Measurements from ENCODE around the gene ATP5IF1. TPM values are rescaled to one million over a fixed set of nuclear protein-coding genes. Genes with fewer than 3 reads are reported as not detected.

ATP5IF1 gene
- 446 TPM for polyA plus RNA-seq

DNA sequence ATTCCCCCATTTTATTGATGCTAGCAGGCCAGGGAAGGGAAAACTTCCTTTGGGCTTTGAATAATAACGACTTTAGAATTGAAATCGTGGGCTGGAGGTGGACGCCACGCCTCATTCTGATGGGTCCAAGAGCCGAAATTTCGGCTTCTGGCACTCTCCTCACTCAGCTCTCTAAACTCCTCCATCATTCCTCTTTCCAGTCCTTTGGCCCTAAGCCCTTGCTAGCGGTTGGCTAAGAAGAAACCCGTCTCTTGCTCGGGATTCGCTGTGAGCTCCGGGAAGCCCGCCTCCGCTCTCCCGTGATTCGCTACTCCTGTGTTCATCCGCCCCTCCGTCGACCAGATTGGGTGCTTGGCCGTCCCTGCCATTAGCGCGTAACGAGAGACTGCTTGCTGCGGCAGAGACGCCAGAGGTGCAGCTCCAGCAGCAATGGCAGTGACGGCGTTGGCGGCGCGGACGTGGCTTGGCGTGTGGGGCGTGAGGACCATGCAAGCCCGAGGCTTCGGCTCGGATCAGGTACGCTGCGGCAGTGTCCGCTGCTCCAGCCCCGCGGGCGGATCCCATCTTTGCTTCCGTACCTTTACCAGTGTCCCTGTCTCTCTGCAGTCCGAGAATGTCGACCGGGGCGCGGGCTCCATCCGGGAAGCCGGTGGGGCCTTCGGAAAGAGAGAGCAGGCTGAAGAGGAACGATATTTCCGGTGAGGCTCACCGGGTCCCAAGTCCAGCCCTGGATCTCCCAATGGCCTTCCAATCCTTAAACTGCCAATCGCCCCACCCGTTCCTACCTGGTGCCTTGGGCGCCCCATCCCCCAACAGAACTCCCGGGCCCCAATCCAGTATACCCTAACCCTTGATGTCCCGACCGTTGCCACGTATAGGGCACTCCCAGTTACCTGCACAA is at the start of gene ATP5IF1:
TSS of gene ATP5IF1 (plus strand) at position 370 of the 901 bp plus-strand sequence. CDS start at position 430, 60 bp downstream.
- H3K27ac Mint-ChIP-seq, result no peak within 1 kb of the TSS

DNA sequence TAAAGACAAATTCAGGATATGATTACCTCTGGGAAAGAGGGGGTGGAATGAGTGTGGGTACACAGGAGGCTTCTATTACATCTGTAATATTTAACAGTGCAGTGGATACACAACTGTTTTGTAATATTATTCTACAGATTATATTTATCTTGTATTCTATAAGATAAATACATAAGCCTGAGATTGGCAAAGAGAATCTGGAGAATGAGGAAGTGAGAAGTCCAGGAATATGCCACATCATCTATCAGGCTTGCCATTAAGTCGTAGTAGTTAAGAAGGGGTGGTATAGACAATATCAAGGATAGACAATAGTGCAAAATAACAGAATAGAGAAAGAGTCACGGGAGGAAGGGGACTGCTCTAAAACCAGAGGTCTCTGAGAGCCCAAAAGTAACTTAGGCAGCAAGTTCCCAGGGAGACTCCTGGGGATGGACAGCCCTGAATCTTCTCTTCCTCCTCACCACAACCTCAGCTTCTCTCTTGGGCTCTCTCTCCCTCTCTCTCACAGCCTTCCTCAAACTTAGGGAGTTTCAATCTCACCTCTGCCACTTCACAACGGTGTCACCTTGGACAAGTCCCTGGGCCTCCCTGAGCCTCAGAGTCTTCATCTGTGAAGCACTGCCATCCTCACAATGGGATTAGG is 45.5 kb upstream of the ATP5IF1 start:
- Mint-ChIP-seq H3K4me3 (no peak overlapping the region), H3K36me3 (peaks cover 2% of the 10 kb centered on the region), H3K9me3 (no peaks in the 10 kb centered on the region), H3K4me1 (peaks cover 0 to 2% (median 0%) of the 10 kb centered on the region in 3 donors), H3K27ac (no peak overlapping the region), H3K27me3 (no peaks in the 10 kb centered on the region)

More for the DNA sequence above, at the start of gene ATP5IF1:
- Mint-ChIP-seq H3K36me3 (no peaks in the 10 kb centered on the region), H3K9me3 (no peaks in the 10 kb centered on the region), H3K27me3 (no peaks in the 10 kb centered on the region), H3K4me3 (peak within 1 kb of the TSS in 1 of 4 donors; percentile 39), H3K4me1 (peaks cover 9 to 15% (median 14%) of the 10 kb centered on the region in 3 donors)

DNA sequence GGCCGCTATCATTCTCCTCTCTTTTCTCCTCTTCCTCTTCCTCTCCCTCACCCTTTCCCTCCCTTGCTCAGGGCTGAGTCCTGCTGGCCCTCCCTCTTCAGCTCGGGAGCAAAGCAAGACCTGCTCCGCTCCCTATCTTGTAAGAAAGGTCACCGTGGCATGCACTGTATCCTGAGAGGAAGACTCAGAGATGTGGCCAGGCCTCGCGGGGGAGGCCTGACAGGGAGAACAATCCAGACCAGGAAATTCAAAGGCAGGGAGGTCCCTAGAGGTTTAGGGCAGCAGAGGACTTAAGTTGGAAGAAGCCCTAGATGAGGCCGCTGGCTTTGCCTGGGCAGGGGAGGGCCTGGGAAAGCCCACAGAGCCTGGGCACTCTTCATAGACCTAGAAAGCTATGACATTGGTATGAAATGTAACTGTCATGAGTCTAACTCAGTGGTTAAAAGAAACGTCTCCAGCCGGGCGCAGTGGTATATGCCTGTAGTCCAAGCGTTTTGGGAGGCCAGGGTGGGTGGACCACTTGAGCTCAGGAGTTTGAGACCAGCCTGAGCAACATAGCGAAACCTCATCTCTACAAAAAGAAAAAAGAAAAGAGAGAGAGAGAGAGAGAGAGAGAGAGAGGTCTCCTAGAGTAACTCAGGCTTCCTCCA is 44.8 kb upstream of the ATP5IF1 start:
- Mint-ChIP-seq H3K27me3 (no peaks in the 10 kb centered on the region), H3K27ac (peak overlapping the region in 1 of 3 donors; percentile 53), H3K4me3 (no peak overlapping the region), H3K9me3 (no peaks in the 10 kb centered on the region), H3K4me1 (peaks cover 0 to 2% (median 0%) of the 10 kb centered on the region in 3 donors), H3K36me3 (peaks cover 2% of the 10 kb centered on the region)

DNA sequence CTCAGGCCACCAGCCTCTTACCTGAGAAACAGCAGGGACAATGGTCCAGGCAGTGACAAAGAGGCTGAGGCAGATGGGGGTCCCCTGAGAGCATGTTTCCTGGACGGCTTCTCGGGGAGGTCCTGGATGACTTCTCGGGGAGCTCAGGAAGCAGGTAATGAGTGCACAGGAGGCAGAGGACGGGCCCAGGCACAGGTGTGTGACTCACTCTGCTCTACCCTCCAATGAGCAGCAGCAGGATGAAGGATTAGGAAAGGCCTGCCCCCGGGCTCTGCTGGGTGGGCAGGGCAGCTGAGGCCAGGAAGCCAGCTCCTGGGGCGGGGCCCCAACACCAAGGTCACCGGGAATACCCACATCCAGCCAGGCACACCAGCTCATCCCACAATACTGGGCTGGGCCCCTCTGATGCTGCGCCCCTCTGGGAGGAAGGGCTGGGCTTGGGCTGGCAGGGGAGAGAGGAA is 42.2 kb upstream of the ATP5IF1 start:
- Mint-ChIP-seq H3K27ac (no peak overlapping the region), H3K4me3 (no peak overlapping the region), H3K4me1 (peaks cover 0 to 2% (median 0%) of the 10 kb centered on the region in 3 donors), H3K27me3 (no peaks in the 10 kb centered on the region), H3K36me3 (peaks cover 4% of the 10 kb centered on the region), H3K9me3 (no peaks in the 10 kb centered on the region)

DNA sequence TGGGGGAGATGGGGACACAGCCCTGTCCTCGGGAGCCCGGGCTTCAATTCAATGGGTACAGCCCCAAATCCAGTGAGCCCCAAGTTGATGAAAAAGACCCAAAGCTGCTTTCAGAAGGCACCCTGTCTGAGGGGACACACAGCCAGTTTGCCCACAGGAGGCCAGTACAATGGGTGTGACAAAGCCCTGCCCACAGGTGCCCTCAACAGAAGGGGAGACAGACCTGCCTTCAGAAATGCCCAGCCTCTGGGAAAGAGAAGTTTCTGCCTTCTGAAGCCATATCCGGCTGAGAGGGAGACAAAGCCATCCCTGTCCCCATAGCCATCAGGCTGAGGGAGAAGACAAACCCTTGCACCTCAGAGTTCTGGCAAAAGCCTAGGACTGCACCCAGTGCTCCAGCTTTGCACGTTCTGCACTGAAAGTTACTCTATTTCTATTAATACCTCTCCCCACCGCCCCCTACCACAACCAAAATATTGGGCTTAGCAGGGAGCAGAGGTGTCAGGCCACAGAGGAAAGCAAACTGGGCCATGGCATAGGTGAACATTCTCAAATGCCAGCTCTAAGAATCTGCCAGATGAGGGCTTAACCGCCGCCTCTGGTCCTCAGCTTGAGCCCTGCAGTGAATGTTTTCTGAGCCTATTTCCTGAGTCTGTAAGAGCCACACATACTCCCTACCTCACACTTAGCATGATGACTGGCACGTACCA is 41.4 kb upstream of the ATP5IF1 start:
- Mint-ChIP-seq H3K27ac (no peak overlapping the region), H3K4me1 (peaks cover 4 to 5% (median 4%) of the 10 kb centered on the region in 3 donors), H3K27me3 (no peaks in the 10 kb centered on the region), H3K9me3 (peaks cover 0 to 2% (median 0%) of the 10 kb centered on the region in 3 donors), H3K36me3 (peaks cover 4% of the 10 kb centered on the region), H3K4me3 (no peak overlapping the region)

DNA sequence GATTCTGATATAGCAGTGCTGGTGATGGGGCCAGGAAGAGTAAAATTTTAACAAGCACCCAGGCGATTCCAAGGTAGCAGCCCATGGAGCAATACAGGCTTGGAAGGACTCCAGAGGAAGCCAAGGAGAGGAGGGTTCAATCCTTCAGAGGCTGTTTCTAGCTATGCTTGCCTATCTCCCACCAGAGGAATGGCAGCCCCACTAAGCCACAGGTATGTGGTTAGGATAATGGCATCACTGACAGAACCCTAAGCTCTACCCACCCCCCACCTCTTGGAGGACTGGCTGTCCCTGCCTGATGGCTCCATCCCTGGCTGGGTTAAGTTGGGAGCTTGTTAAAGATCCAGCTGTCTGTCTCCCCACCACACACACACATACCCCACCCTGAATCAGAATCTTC is 40.1 kb upstream of the ATP5IF1 start:
- no peaks in the 10 kb centered on the region for H3K27me3 Mint-ChIP-seq
- H3K27ac Mint-ChIP-seq, result no peak overlapping the region
- peaks cover 0 to 3% (median 0%) of the 10 kb centered on the region in 3 donors for H3K9me3 Mint-ChIP-seq
- H3K4me3 Mint-ChIP-seq, result no peak overlapping the region
- peaks cover 6% of the 10 kb centered on the region for H3K36me3 Mint-ChIP-seq
- H3K4me1 Mint-ChIP-seq, result peaks cover 12 to 14% (median 12%) of the 10 kb centered on the region in 3 donors

DNA sequence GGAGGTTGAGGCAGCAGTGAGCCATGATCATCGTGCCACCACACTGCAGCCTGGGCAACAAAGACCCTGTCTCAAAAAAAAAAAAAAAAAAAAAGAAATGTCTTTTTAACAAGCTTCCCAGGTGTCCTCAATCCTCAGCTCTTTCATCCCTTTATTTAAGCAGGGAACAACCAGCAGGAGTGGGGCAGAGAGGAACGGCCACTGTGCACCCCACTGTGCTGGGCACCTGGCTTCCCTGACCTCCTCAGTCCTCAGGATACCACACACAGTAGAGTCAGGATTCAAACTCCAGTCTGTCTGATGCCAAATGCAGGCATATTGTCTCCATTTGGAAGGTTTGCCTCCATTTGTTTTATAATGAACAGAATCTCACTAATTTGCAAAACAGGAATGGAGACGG is 39.6 kb upstream of the ATP5IF1 start:
- H3K27me3 Mint-ChIP-seq, result no peaks in the 10 kb centered on the region
- no peak overlapping the region for H3K27ac Mint-ChIP-seq
- peaks cover 0 to 3% (median 0%) of the 10 kb centered on the region in 3 donors for H3K9me3 Mint-ChIP-seq
- no peak overlapping the region for H3K4me3 Mint-ChIP-seq
- peaks cover 4% of the 10 kb centered on the region for H3K36me3 Mint-ChIP-seq
- H3K4me1 Mint-ChIP-seq, result peaks cover 12 to 16% (median 14%) of the 10 kb centered on the region in 3 donors

DNA sequence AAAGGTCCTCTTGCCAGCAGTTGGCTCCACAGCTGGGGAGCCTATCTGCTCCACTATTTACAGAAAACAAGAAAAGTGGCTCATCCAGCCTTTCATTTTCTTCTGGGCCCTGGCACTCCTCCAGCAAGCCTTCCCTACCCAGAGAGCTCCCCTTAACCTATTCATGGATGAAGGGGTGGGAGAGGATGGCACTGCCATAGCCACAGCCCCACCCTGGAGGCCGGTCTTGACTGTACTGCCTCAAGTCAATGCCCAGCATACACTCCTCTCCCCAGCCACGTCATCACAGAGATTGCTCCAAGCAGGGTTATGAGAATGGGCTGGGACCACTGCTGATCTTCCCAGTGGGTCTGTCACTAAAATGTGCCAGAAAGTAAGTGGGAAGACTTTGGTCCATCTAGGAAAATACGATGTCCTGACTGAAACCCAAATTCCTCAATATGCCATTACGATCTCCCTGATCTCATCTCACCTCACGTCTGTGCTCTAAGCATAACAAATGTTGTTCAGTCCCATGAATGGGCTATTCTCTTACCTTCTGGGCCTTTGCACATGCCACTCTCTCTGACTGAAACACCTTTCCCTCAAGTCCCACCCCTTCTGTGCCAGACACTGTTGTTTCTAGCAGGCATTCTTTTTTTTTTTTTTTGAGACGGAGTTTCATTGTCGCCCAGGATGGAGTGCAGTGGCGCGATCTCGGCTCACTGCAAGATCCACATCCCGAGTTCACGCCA is 38.1 kb upstream of the ATP5IF1 start:
- no peaks in the 10 kb centered on the region for H3K27me3 Mint-ChIP-seq
- H3K4me3 Mint-ChIP-seq, result no peak overlapping the region
- H3K27ac Mint-ChIP-seq, result no peak overlapping the region
- peaks cover 4% of the 10 kb centered on the region for H3K36me3 Mint-ChIP-seq
- H3K9me3 Mint-ChIP-seq, result peaks cover 0 to 3% (median 0%) of the 10 kb centered on the region in 3 donors
- H3K4me1 Mint-ChIP-seq, result peaks cover 12 to 16% (median 14%) of the 10 kb centered on the region in 3 donors

DNA sequence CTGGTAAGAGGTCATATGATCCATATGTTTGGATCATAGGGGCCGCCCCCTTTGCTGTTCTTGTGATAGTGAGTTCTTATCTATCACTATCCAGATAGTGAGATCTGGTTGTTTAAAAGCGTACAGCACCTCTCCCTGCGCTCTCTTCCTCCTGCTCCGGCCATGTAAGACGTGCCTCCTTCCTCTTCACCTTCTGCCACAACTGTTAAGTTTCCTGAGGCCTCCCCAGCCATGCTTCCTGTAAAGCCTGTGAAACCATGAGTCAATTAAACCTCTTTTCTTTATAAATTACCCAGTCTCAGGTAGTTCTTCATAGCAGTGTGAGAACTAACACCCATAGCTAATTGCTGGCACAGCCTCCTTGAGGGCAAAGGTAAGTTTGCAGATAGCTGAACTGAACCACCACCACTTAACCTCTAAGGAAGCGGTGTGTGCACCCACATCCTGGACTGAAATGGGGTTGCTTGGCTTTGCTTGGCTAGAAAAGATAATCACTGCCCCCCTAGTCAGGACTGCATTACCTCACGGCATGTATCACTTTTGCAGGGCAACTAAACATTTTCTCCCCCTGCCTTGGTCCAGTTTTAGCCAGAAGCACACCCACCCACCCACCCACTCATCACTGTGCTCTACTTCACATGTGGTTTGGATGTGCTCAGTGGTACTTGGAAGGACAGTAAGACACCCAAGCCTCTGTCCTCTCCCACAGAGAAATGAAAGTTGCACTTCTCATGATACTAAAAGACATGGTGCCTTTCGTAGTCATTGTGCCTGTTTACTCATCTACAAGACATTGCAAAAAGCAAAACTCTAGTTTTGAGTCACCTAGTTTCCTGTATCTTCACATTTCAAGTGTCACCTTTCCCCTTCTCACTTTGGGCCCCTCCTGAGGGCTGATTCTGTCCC is 36.3 kb upstream of the ATP5IF1 start:
- peak overlapping the region in 2 of 3 donors; percentile 37 to 69 for H3K27ac Mint-ChIP-seq

DNA sequence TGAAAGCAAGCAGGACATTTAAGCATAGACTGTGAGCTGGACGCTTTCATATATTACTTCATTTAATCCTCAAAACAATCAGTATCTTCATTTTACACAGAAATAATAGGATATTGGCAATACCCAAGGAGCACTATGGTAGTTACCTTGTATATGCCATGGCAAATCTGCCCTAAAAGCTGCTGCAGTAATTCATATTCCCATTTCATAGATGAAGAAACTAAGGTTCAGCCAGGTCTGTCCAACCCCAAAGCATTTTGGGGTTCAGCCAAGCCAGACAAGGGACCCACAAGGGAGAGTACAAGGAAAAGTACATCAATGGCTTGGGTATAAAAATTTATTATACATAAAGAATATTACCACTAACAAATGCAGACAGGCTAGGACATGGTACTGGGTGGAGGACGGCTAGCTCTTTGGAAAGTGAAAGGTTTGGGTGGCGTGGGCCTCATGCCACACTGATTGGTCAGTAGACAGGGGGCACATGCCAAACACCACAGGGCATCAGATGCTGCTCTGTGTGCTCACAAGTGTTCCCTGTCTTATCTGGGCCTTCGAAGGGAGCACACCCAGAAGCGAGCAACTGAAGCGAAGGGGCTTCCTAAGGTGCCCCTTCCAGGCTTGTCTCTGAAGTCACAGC is 35.6 kb upstream of the ATP5IF1 start:
- Mint-ChIP-seq H3K27me3 (no peaks in the 10 kb centered on the region), H3K9me3 (peaks cover 0 to 3% (median 0%) of the 10 kb centered on the region in 3 donors), H3K27ac (peak overlapping the region in 2 of 3 donors; percentile 32 to 37), H3K4me1 (peaks cover 12 to 16% (median 14%) of the 10 kb centered on the region in 3 donors), H3K4me3 (peak overlapping the region in 2 of 4 donors; percentile 20 to 78), H3K36me3 (peaks cover 6% of the 10 kb centered on the region)

More for the DNA sequence above, 36.3 kb upstream of the ATP5IF1 start:
- peaks cover 0 to 3% (median 0%) of the 10 kb centered on the region in 3 donors for H3K9me3 Mint-ChIP-seq
- H3K27me3 Mint-ChIP-seq, result no peaks in the 10 kb centered on the region
- peak overlapping the region in 2 of 4 donors; percentile 20 to 78 for H3K4me3 Mint-ChIP-seq
- peaks cover 12 to 16% (median 14%) of the 10 kb centered on the region in 3 donors for H3K4me1 Mint-ChIP-seq
- peaks cover 6% of the 10 kb centered on the region for H3K36me3 Mint-ChIP-seq

DNA sequence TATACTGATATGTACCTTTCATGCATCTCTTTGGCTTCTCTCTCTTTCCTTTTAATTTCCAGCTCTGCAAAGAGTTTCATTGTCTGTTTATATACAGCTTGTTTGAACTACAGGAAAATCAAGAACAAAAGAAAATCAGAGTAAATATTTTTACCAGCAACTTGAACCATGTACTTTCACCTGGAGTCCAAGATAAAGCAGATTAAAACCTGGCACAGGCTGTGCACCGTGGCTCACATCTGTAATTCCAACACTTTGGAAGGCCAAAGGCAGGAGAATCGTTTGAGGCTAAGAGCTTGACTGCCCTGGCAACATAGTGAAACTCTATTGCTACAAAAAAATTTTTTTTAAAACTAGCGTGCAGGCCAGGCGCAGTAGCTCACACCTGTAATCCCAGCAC is 30.7 kb upstream of the ATP5IF1 start:
- Mint-ChIP-seq H3K27ac (no peak overlapping the region), H3K27me3 (no peaks in the 10 kb centered on the region), H3K36me3 (peaks cover 5% of the 10 kb centered on the region), H3K9me3 (no peaks in the 10 kb centered on the region), H3K4me1 (peaks cover 1 to 11% (median 7%) of the 10 kb centered on the region in 3 donors), H3K4me3 (no peak overlapping the region)

DNA sequence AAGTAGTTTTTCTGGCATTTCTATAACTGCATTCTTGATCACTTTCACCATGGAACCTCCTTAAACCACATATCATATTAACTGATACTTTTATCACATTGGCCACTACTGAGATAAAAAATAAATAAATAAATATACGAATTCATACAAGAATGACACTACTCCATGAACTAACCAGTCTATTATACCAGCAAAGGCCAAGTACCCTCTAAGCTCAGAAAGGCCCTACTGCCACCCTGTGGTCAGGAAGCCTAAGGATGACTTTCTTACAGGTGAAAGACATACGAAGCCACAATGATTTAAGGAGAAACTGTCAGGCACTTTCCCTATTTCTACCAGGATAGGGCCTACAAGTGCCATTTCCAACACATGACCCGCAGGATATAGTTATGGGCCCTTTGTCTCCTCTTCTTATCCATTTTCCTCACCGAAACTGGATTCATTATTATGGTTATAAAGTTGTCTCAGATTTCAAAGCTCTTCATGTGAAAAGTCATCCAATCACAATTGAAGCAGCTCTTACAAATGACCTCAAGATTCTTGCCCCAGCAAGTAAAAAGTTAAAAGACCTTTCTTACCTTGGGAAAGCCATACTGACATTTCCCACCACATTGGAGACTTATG is 27.0 kb upstream of the ATP5IF1 start:
- H3K4me3 Mint-ChIP-seq, result no peak overlapping the region
- peak overlapping the region in 1 of 3 donors; percentile 86 for H3K27ac Mint-ChIP-seq
- H3K27me3 Mint-ChIP-seq, result no peaks in the 10 kb centered on the region
- H3K9me3 Mint-ChIP-seq, result no peaks in the 10 kb centered on the region
- H3K4me1 Mint-ChIP-seq, result peaks cover 0 to 7% (median 2%) of the 10 kb centered on the region in 3 donors
- H3K36me3 Mint-ChIP-seq, result peaks cover 1% of the 10 kb centered on the region
